ENCODE results near the gene EWSR1. TPM values are rescaled to one million over a fixed set of nuclear protein-coding genes. Genes with fewer than 3 reads are reported as not detected.

Gene EWSR1
- total and polyA plus RNA-seq, 2 experiments from 2014 or later, result 154 to 210 TPM

GRCh38 chr22:29348041-29348440 lies 80.0 kb downstream of the EWSR1 start:
- H3F3A ChIP-seq (ENCODE audit: insufficient read depth), result peaks cover 24% of the 10 kb centered on the region
- H3K4me2 ChIP-seq (ENCODE audit: unreplicated experiment), result no peak overlapping the region
- H3K27ac ChIP-seq, result no peak overlapping the region
- in situ Hi-C loops (cut with MboI), result no loop called here
- TF ChIP-seq EZH2phosphoT487 (IDR thresholded peaks at IDR 0.05; ENCODE audit: insufficient read depth, low read depth) (no peak), EZH2 (IDR thresholded peaks at IDR 0.05; ENCODE audit: insufficient read depth, poor library complexity, severe bottlenecking) (no peak)
- H2AFZ ChIP-seq, result no peak overlapping the region
- peaks cover 14% of the 10 kb centered on the region for H3K4me1 ChIP-seq (ENCODE audit: insufficient read depth)
- no peaks in the 10 kb centered on the region for H3K9me3 ChIP-seq (ENCODE audit: low read depth)
- H3K36me3 ChIP-seq (ENCODE audit: low read depth), result peaks cover 13% of the 10 kb centered on the region; the same call in 1 of the 2 replicates
- no peaks in the 10 kb centered on the region for H3K79me2 ChIP-seq (ENCODE audit: insufficient read depth)
- no peak overlapping the region for H3K4me3 ChIP-seq
- H4K20me1 ChIP-seq (ENCODE audit: insufficient read depth), result no peaks in the 10 kb centered on the region
- H3K27me3 ChIP-seq (replicated peaks; ENCODE audit: insufficient read depth), result no peaks in the 10 kb centered on the region
- H3K9me2 ChIP-seq (ENCODE audit: insufficient read depth), result no peaks in the 10 kb centered on the region
- 95 to 96% methylated on average over 2 of the region's 2 CpGs for WGBS, 2 experiments (ENCODE audit: low coverage in 1 of 2, low lambda C conversion rate in 2 of 2, missing lambda C conversion rate in 2 of 2)
- DNase-seq, result no peak
- no peak overlapping the region for H3K9ac ChIP-seq

- Histone ChIP-seq H3K36me3 (ENCODE audit: low read depth) (peaks cover 13% of the 10 kb centered on the region; the same call in 1 of the 2 replicates), H4K20me1 (ENCODE audit: insufficient read depth) (no peaks in the 10 kb centered on the region), H3K4me2 (ENCODE audit: unreplicated experiment) (no peak overlapping the region), H3K79me2 (ENCODE audit: insufficient read depth) (no peaks in the 10 kb centered on the region), H3K27ac (no peak overlapping the region), H3K9me2 (ENCODE audit: insufficient read depth) (no peaks in the 10 kb centered on the region), H3K4me1 (ENCODE audit: insufficient read depth) (peaks cover 8% of the 10 kb centered on the region), H3K9me3 (ENCODE audit: low read depth) (no peaks in the 10 kb centered on the region), H3F3A (ENCODE audit: insufficient read depth) (peaks cover 19% of the 10 kb centered on the region), H3K4me3 (no peak overlapping the region), H3K9ac (no peak overlapping the region), H2AFZ (no peak overlapping the region), H3K27me3 (replicated peaks; ENCODE audit: insufficient read depth) (no peaks in the 10 kb centered on the region)
- TF ChIP-seq EZH2 (IDR thresholded peaks at IDR 0.05; ENCODE audit: insufficient read depth, poor library complexity, severe bottlenecking) (no peak), EZH2phosphoT487 (IDR thresholded peaks at IDR 0.05; ENCODE audit: insufficient read depth, low read depth) (no peak)
- DNase-seq, result no peak
- 97 to 98% methylated on average over 16 to 18 of the region's 18 CpGs for WGBS, 2 experiments (ENCODE audit: low coverage in 1 of 2, low lambda C conversion rate in 2 of 2, missing lambda C conversion rate in 2 of 2)
- in situ Hi-C loops (cut with MboI), result no loop called here
These were observed 80.9 kb downstream of the EWSR1 start for GRCh38 chr22:29348956-29349355.

Small RNAs within 50 kb of the gene (microRNA-seq; reads per million reads assigned to microRNA genes)
- 4.1 reads per million for gene MIR3653 (ENCODE audit: borderline number of aligned reads)

Small RNAs within 50 kb of the gene (small RNA-seq; reads per million reads assigned to genes)
- not detected for gene MIR3653 (ENCODE audit: low read depth, low replicate concordance)

Other genes starting within 250 kb of the EWSR1 start
- not detected in 2 replicates for gene C22orf31, start 206.4 kb upstream of the EWSR1 start, total RNA-seq (2014; rRNA removed; shearing (Covaris generic))
- not detected in 2 replicates for gene C22orf31, start 206.4 kb upstream of the EWSR1 start, polyA plus RNA-seq (2016; fragmentation: Nextera tagmentation; extraction: Ambion mirVana)
- 2.7 and 4.4 TPM in 2 replicates for gene KREMEN1, start 195.2 kb upstream of the EWSR1 start, total RNA-seq (2014; rRNA removed; shearing (Covaris generic))
- 4.3 and 4.5 TPM in 2 replicates for gene KREMEN1, start 195.2 kb upstream of the EWSR1 start, polyA plus RNA-seq (2016; fragmentation: Nextera tagmentation; extraction: Ambion mirVana)
- not detected in 2 replicates for gene EMID1, start 62.4 kb upstream of the EWSR1 start, total RNA-seq (2014; rRNA removed; shearing (Covaris generic))
- not detected in 2 replicates for gene EMID1, start 62.4 kb upstream of the EWSR1 start, polyA plus RNA-seq (2016; fragmentation: Nextera tagmentation; extraction: Ambion mirVana)
- 37.3 and 43.5 TPM in 2 replicates for gene RHBDD3, start 287 bp upstream of the EWSR1 start, total RNA-seq (2014; rRNA removed; shearing (Covaris generic))
- gene RHBDD3, start 287 bp upstream of the EWSR1 start, polyA plus RNA-seq (2016; fragmentation: Nextera tagmentation; extraction: Ambion mirVana), result 28.8 and 31.4 TPM in 2 replicates
- gene GAS2L1, start 38.4 kb downstream of the EWSR1 start, total RNA-seq (2014; rRNA removed; shearing (Covaris generic)), result 23.7 and 26.3 TPM in 2 replicates
- 21.2 and 22.7 TPM in 2 replicates for gene GAS2L1, start 38.4 kb downstream of the EWSR1 start, polyA plus RNA-seq (2016; fragmentation: Nextera tagmentation; extraction: Ambion mirVana)
- not detected in 2 replicates for gene RASL10A, start 47.4 kb downstream of the EWSR1 start, total RNA-seq (2014; rRNA removed; shearing (Covaris generic))
- gene RASL10A, start 47.4 kb downstream of the EWSR1 start, polyA plus RNA-seq (2016; fragmentation: Nextera tagmentation; extraction: Ambion mirVana), result 0.13 and 0.20 TPM in 2 replicates
- gene AP1B1, start 120.3 kb downstream of the EWSR1 start, total RNA-seq (2014; rRNA removed; shearing (Covaris generic)), result 45.7 and 49.8 TPM in 2 replicates
- gene AP1B1, start 120.3 kb downstream of the EWSR1 start, polyA plus RNA-seq (2016; fragmentation: Nextera tagmentation; extraction: Ambion mirVana), result 41.7 and 43.4 TPM in 2 replicates
- gene RFPL1, start 170.3 kb downstream of the EWSR1 start, total RNA-seq (2014; rRNA removed; shearing (Covaris generic)), result not detected in 2 replicates
- gene RFPL1, start 170.3 kb downstream of the EWSR1 start, polyA plus RNA-seq (2016; fragmentation: Nextera tagmentation; extraction: Ambion mirVana), result 0.13 TPM in 1 of 2 replicates, not detected in the other
- 0.51 and 0.65 TPM in 2 replicates for gene NEFH, start 211.9 kb downstream of the EWSR1 start, total RNA-seq (2014; rRNA removed; shearing (Covaris generic))
- gene NEFH, start 211.9 kb downstream of the EWSR1 start, polyA plus RNA-seq (2016; fragmentation: Nextera tagmentation; extraction: Ambion mirVana), result 2.2 and 2.5 TPM in 2 replicates

All from GM23248 (cell line).